ENCODE data around the gene TMC3.

TMC3 gene

GRCh38 chr15:81284256-81285031, 89.6 kb downstream of the TMC3 start:
- in situ Hi-C loops (cut with MboI; ENCODE audit: low sequenced_read_pairs), result no loop called here

- in situ Hi-C loops (cut with MboI; ENCODE audit: low sequenced_read_pairs), result no loop called here
These were observed 91.1 kb downstream of the TMC3 start for GRCh38 chr15:81282911-81283310.

GRCh38 chr15:81282606-81282895, 91.5 kb downstream of the TMC3 start:
- in situ Hi-C loops (cut with MboI; ENCODE audit: low sequenced_read_pairs), result no loop called here

GRCh38 chr15:81281766-81282605, 92.0 kb downstream of the TMC3 start:
- in situ Hi-C loops (cut with MboI; ENCODE audit: low sequenced_read_pairs), result no loop called here

- in situ Hi-C loops (cut with MboI; ENCODE audit: low sequenced_read_pairs), result no loop called here
These were observed 92.6 kb downstream of the TMC3 start for GRCh38 chr15:81281456-81281735.

Data from HL-60/S4 treated with retinoic acid at 250 ng/mL for 4 days and 3 days (cell line).